GM12878 (cell line): ENCODE measurements around the gene STPG4. TPM values are rescaled to one million over a fixed set of nuclear protein-coding genes. Genes with fewer than 3 reads are reported as not detected.

ENCODE experiments used
- ATAC-seq: fragments of 200-7000 bp; cut with Tn5 transposase; 3 replicates; pipeline ENCODE4 v1.9.1; 2020; ENCODE audit warnings: mild to moderate bottlenecking, moderate library complexity
- BruUV-seq: library from RNA; stranded (reverse); fragments of 400-500 nt; replicated peaks from 2 replicates; lab custom pipeline; 2021; lab: Mats Ljungman, UMichigan
- CTCF ChIA-PET: fragments of 300-600 bp; sonication (Branson Sonifier 250); formaldehyde crosslinking; extraction: SDS; loops from one replicate; lab custom pipeline; 2021; ENCODE audit warnings: inconsistent platforms; lab: Yijun Ruan, JAX
- POLR2A ChIA-PET: fragments of 350-600 bp; formaldehyde crosslinking; extraction: SDS; loops from one replicate; lab custom pipeline; 2021; ENCODE audit warnings: inconsistent platforms; lab: Charles Lee
- RAD21 ChIA-PET: fragments of 300-600 bp; sonication (Branson Sonifier 250); formaldehyde crosslinking; loops from one replicate; lab custom pipeline; 2023; ENCODE audit warnings: antibody characterized with exemption; ENCODE audit not compliant: unreplicated experiment; lab: Charles Lee
- SMC1A ChIA-PET: fragments of 300-600 bp; sonication (Branson Sonifier 250); formaldehyde crosslinking; loops from one replicate; lab custom pipeline; 2023; ENCODE audit not compliant: unreplicated experiment, uncharacterized antibody; lab: Charles Lee
- DNase-seq: peaks from one replicate; pipeline ENCODE4 v3.0.0-alpha.2; 2011; ENCODE audit warnings: low read depth, low spot score
- FAIRE-seq: peaks from 3 replicates; lab custom pipeline; 2011; peaks lifted over from hg19 to GRCh38; lab: Jason Lieb, UNC
- H2AFZ ChIP-seq: 2 replicates; pipeline ENCODE4 v1.6.0; 2011; ENCODE audit warnings: low read depth, low read length, control low read depth; ENCODE audit not compliant: control insufficient read depth
- H3K27ac ChIP-seq: 2 replicates; pipeline ENCODE4 v1.5.1; 2011; ENCODE audit warnings: control low read depth; ENCODE audit not compliant: control insufficient read depth, insufficient read depth
- H3K27me3 ChIP-seq, 2 experiments: replicated peaks in 1 of 2; 2 replicates each; pipeline versions ENCODE4 v1.6.0 to v1.6.1; 2011; ENCODE audit warnings: low read length in 1 of 2; ENCODE audit not compliant: control insufficient read depth in 2 of 2, insufficient read depth in 2 of 2
- H3K36me3 ChIP-seq, 2 experiments: 2 replicates each; pipeline ENCODE4 v1.5.1; 2011; ENCODE audit warnings: low read length in 1 of 2; ENCODE audit not compliant: control insufficient read depth in 2 of 2, insufficient read depth in 2 of 2
- H3K4me1 ChIP-seq: 2 replicates; pipeline ENCODE4 v1.6.1; 2011; ENCODE audit warnings: mild to moderate bottlenecking, low read length, moderate library complexity, mixed read lengths; ENCODE audit not compliant: control insufficient read depth, insufficient read depth
- H3K4me2 ChIP-seq: 2 replicates; pipeline ENCODE4 v1.6.0; 2011; ENCODE audit warnings: control low read depth; ENCODE audit not compliant: control insufficient read depth, insufficient read depth
- H3K4me3 ChIP-seq: fragments of 200-600 bp; sonication (generic); 2 replicates; pipeline ENCODE4 v1.5.1; 2016
- H3K79me2 ChIP-seq: 2 replicates; pipeline ENCODE4 v1.6.0; 2011; ENCODE audit warnings: low read length; ENCODE audit not compliant: control insufficient read depth, insufficient read depth
- H3K9ac ChIP-seq: 2 replicates; pipeline ENCODE4 v1.8.0; 2011; ENCODE audit warnings: low read length, control low read depth, mixed read lengths; ENCODE audit not compliant: control insufficient read depth, insufficient read depth
- H3K9me3 ChIP-seq: replicated peaks from 3 replicates; pipeline ENCODE4 v1.5.1; 2011; ENCODE audit warnings: mild to moderate bottlenecking, low read length; ENCODE audit not compliant: control insufficient read depth, insufficient read depth
- H4K20me1 ChIP-seq: 2 replicates; pipeline ENCODE4 v1.6.0; 2011; ENCODE audit not compliant: control insufficient read depth, insufficient read depth
- DPF2 ChIP-seq: fragments of 450-650 bp; IDR thresholded peaks from 2 replicates; pipeline ENCODE4 v1.6.1; 2017; ENCODE audit warnings: mild to moderate bottlenecking
- ETV6 ChIP-seq, 2 experiments: fragments of 450-650 bp in 1 of 2; IDR thresholded peaks in 1 of 2; conservative IDR thresholded peaks in 1 of 2; 2 replicates each; pipeline ENCODE4 v1.6.1; 2014; ENCODE audit warnings: antibody characterized with exemption in 1 of 2, borderline replicate concordance in 1 of 2, low read depth in 1 of 2, mild to moderate bottlenecking in 1 of 2, moderate library complexity in 1 of 2
- KLF5 ChIP-seq: fragments of 450-650 bp; IDR thresholded peaks from 2 replicates; pipeline ENCODE4 v1.6.1; 2014; ENCODE audit warnings: mild to moderate bottlenecking; ENCODE audit not compliant: partially characterized antibody
- MEF2A ChIP-seq: IDR thresholded peaks from 2 replicates; pipeline ENCODE4 v1.6.1; 2011; ENCODE audit warnings: low read depth, mild to moderate bottlenecking, low read length, moderate library complexity; ENCODE audit not compliant: insufficient read depth
- NFXL1 ChIP-seq: fragments of 450-650 bp; IDR thresholded peaks from 2 replicates; pipeline ENCODE4 v1.6.1; 2017; ENCODE audit warnings: antibody characterized with exemption, mild to moderate bottlenecking, borderline replicate concordance
- NRF1 ChIP-seq: conservative IDR thresholded peaks from 2 replicates; pipeline ENCODE4 v1.6.1; 2011; ENCODE audit warnings: mild to moderate bottlenecking, low read depth, low read length, improper control_type of control experiment
- PML ChIP-seq: IDR thresholded peaks from 2 replicates; pipeline ENCODE4 v1.6.1; 2012; ENCODE audit warnings: low read length, inconsistent platforms
- RCOR1 ChIP-seq: conservative IDR thresholded peaks from 2 replicates; pipeline ENCODE4 v1.6.1; 2012; ENCODE audit warnings: low read depth, low read length, improper control_type of control experiment
- RUNX3 ChIP-seq: IDR thresholded peaks from 2 replicates; pipeline ENCODE4 v1.6.1; 2012; ENCODE audit warnings: low read length, inconsistent platforms
- SIN3A ChIP-seq: IDR thresholded peaks from 2 replicates; pipeline ENCODE4 v1.6.1; 2012; ENCODE audit warnings: low read depth, low read length, improper control_type of control experiment
- SP1 ChIP-seq: IDR thresholded peaks from one replicate; pipeline ENCODE4 v1.6.1; 2011; ENCODE audit warnings: low read depth, low read length
- SPI1 ChIP-seq: IDR thresholded peaks from 2 replicates; pipeline ENCODE4 v1.6.1; 2011; ENCODE audit warnings: low read depth, mild to moderate bottlenecking, low read length, moderate library complexity, borderline replicate concordance; ENCODE audit not compliant: insufficient read depth
- TAF1 ChIP-seq: IDR thresholded peaks from 2 replicates; pipeline ENCODE4 v1.6.1; 2011; ENCODE audit warnings: mild to moderate bottlenecking, low read depth, low read length, borderline replicate concordance
- YY1 ChIP-seq: IDR thresholded peaks from 2 replicates; pipeline ENCODE4 v1.6.1; 2011; ENCODE audit warnings: low read depth, mild to moderate bottlenecking, low read length
- WGBS: methylation state at CpG from one replicate; pipeline ENCODE4 v1.1.6; 2016; ENCODE audit warnings: low lambda C conversion rate; ENCODE audit not compliant: insufficient replicate concordance, insufficient coverage; ENCODE audit errors: missing lambda C conversion rate; 5-methylcytosine and 5-hydroxymethylcytosine counted together
- in situ Hi-C: fragments of 300-500 bp; cut with MboI; formaldehyde crosslinking; loops from 9 replicates; pipeline ENCODE4 v1.14.3; 2018; ENCODE audit warnings: mixed read lengths
- intact Hi-C: fragments of 100-400 bp; cut with micrococcal nuclease; formaldehyde crosslinking; loops from one replicate; pipeline ENCODE4 v1.14.2; 2022; ENCODE audit not compliant: unreplicated experiment
- polyA plus RNA-seq, 11 experiments: library from polyadenylated mRNA; depleted of rRNA in 4 of 11; unstranded in 6 of 11; stranded (reverse) in 5 of 11; fragments of >200 nt; fragmentation: Nextera tagmentation in 4 of 11; fragmentation: Illumina TruSeq in 1 of 11; extraction: Ambion mirVana in 4 of 11; extraction: Trizol in 1 of 11; gene quantifications; 1 replicate in 1 of 11; 2 replicates in 10 of 11; pipeline versions ENCODE4 v1.2.1 to v1.2.3, GENCODE V29; 2011 to 2016; ENCODE audit warnings: inconsistent platforms in 2 of 11, missing spikeins in 2 of 11, low read depth in 1 of 11
- total RNA-seq, 4 experiments: library from RNA; depleted of rRNA in 3 of 4; stranded (reverse); fragments of >200 nt in 3 of 4; fragmentation: Illumina TruSeq in 1 of 4; extraction: Trizol in 1 of 4; gene quantifications; 2 replicates each; pipeline versions ENCODE4 v1.2.1 to v1.2.3, GENCODE V29; 2013 to 2021
- TF ChIP-seq, protein P1 (sequence below): IDR thresholded peaks from 2 replicates; pipeline ENCODE4 v1.6.1; 2011; ENCODE audit warnings: borderline replicate concordance, low read depth, mild to moderate bottlenecking, moderate library complexity, low read length; ENCODE audit not compliant: insufficient read depth, poor library complexity, severe bottlenecking

Gene STPG4
- total and polyA plus RNA-seq, 10 of the 15 experiments (the other 5 are each of a cell fraction or from before 2014, with no cell fraction given) = 0.10 to 0.29 (median 0.19) TPM; not detected in 3

DNA sequence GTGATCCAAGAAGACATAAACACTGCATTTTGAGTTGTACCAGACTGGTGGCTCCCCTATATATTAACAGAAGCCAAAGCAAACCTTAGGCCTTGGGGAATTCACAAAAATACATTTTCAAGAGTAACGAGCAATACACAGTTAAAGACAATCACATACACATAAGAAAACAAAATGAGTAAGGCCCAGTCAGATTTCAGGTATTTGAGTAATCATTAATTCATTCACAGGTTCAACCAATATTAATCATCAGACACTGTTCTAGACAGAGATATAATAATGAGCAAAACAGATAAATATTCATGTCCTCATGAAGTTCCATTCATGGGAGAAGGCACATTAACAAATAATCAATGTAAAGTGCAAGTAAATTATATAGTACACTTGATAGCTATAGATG lies 9.6 kb downstream of the STPG4 start:
- WGBS = 100% methylated on average over 1 of the region's 1 CpG
- no peak overlapping the region for H2AFZ ChIP-seq
- in situ Hi-C loops = no loop called here

DNA sequence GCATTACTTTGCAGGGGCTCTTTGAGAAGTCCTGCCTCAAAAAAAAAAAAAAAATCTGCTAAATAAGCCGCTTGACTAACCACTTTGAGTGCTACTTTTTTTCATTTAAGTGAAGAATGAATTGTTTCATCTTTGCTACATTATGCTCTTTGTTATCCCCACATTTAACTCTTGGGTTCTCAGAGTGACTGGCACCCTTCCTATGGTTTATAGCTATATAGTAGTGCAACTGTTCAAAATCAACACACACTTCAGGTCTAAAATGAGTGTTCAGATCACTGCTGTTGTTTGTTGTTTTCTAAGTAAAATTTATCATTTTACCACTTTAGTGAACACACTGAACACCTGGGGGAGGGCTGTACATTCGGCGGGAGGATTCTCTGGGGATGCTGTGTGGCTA lies 13.6 kb downstream of the STPG4 start:
- in situ Hi-C loops = no loop called here
- no peak overlapping the region for H3K4me3 ChIP-seq
- no peak overlapping the region for H2AFZ ChIP-seq
- H4K20me1 ChIP-seq = no peaks in the 10 kb centered on the region
- DNase-seq (no peak), ATAC-seq (no peak), FAIRE-seq (no peak)
- ChIA-PET SMC1A (interaction anchor here (1.0 to 1.4 kb wide), 2 partner anchors 9 to 181 kb away, joined by 3 to 5 read pairs; no protein-coding TSS in a partner anchor), RAD21 (no interaction called here), CTCF (no interaction called here), POLR2A (interaction anchor here (0.7 to 0.8 kb wide), 3 partner anchors 30 to 296 kb away, joined by 3 to 4 read pairs (median 4); no protein-coding TSS in a partner anchor)
- 98% methylated on average over 3 of the region's 3 CpGs for WGBS
- peaks cover 0 to 6% of the 10 kb centered on the region in 2 experiments; a peak in 1 of 4 replicates for H3K36me3 ChIP-seq
- H3K9ac ChIP-seq = no peak overlapping the region
- no peaks in the 10 kb centered on the region; the same call in 2 of the 3 replicates for H3K9me3 ChIP-seq
- no peaks in the 10 kb centered on the region for H3K4me1 ChIP-seq
- H3K79me2 ChIP-seq = no peaks in the 10 kb centered on the region
- H3K4me2 ChIP-seq = no peak overlapping the region
- intact Hi-C loops = no loop called here
- no TSS peak for BruUV-seq
- H3K27ac ChIP-seq = no peak overlapping the region
- H3K27me3 ChIP-seq = no peaks in the 10 kb centered on the region
- TF ChIP-seq RCOR1 = no peak
- TF ChIP-seq SIN3A = no peak
- TF ChIP-seq SPI1 = no peak
- TF ChIP-seq TAF1 = no peak
- no peak for TF ChIP-seq NFXL1
- TF ChIP-seq MEF2A = no peak
- TF ChIP-seq ETV6 (conservative IDR thresholded peaks at IDR 0.05 in 1 of 2, IDR thresholded peaks at IDR 0.05 in 1 of 2; ENCODE audit: borderline replicate concordance in 1 of 2, low read depth in 1 of 2) = no peak
- TF ChIP-seq DPF2 = no peak
- no peak for TF ChIP-seq NRF1
- no peak for TF ChIP-seq SP1
- no peak for TF ChIP-seq PML
- no peak for TF ChIP-seq RUNX3
- no peak for TF ChIP-seq YY1

More for the DNA sequence above, 9.6 kb downstream of the STPG4 start:
- TF ChIP-seq, protein P1, sequence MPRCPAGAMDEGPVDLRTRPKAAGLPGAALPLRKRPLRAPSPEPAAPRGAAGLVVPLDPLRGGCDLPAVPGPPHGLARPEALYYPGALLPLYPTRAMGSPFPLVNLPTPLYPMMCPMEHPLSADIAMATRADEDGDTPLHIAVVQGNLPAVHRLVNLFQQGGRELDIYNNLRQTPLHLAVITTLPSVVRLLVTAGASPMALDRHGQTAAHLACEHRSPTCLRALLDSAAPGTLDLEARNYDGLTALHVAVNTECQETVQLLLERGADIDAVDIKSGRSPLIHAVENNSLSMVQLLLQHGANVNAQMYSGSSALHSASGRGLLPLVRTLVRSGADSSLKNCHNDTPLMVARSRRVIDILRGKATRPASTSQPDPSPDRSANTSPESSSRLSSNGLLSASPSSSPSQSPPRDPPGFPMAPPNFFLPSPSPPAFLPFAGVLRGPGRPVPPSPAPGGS = peak; percentile 29
- TF ChIP-seq MEF2A = no peak
- TF ChIP-seq KLF5 = no peak
- CTCF ChIA-PET = no interaction called here
- no peak overlapping the region for H3K9ac ChIP-seq
- H3K36me3 ChIP-seq = peaks cover 1 to 14% of the 10 kb centered on the region in 2 experiments; a peak in 3 of 4 replicates
- no peak for DNase-seq
- H3K27ac ChIP-seq = no peak overlapping the region
- BruUV-seq = no TSS peak
- H3K27me3 ChIP-seq = no peaks in the 10 kb centered on the region
- POLR2A ChIA-PET = no interaction called here
- no peak overlapping the region for H3K4me3 ChIP-seq
- no peaks in the 10 kb centered on the region for H3K79me2 ChIP-seq
- intact Hi-C loops = no loop called here
- H3K4me1 ChIP-seq = no peaks in the 10 kb centered on the region
- H3K4me2 ChIP-seq = no peak overlapping the region
- RAD21 ChIA-PET = no interaction called here
- no peaks in the 10 kb centered on the region for H3K9me3 ChIP-seq
- ATAC-seq = no peak
- H4K20me1 ChIP-seq = no peaks in the 10 kb centered on the region
- no peak for FAIRE-seq
- SMC1A ChIA-PET = no interaction called here
